Measurements from ENCODE around the gene PEAK1.

The PEAK1 gene

DNA sequence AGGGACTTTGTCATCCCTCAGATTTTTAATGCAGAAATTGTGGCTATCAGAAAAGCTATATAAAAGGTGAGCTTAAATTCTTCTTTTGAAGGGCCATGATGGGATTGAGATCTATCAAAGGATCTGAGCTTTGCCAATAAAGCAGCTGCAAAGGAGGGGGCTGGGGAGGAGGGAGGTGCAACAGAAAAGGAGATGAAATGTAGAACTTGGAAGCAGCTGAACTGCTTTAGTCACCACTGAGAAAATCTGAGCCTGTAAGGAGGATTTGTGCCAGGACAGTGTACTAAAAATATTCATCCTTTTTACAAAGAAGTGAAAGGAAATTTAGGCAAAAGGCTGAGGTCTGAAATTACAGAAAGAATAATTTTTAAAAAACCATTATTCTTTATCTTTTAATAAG is 359.4 kb downstream of the PEAK1 start:
- DNase-seq (ENCODE audit: low read depth), result no peak
- no peak for TF ChIP-seq CTCF (IDR thresholded peaks at IDR 0.05; ENCODE audit: control insufficient read depth, extremely low read depth, insufficient read depth)
- no peak overlapping the region for H3K4me3 ChIP-seq (ENCODE audit: low read depth, low read length)

DNA sequence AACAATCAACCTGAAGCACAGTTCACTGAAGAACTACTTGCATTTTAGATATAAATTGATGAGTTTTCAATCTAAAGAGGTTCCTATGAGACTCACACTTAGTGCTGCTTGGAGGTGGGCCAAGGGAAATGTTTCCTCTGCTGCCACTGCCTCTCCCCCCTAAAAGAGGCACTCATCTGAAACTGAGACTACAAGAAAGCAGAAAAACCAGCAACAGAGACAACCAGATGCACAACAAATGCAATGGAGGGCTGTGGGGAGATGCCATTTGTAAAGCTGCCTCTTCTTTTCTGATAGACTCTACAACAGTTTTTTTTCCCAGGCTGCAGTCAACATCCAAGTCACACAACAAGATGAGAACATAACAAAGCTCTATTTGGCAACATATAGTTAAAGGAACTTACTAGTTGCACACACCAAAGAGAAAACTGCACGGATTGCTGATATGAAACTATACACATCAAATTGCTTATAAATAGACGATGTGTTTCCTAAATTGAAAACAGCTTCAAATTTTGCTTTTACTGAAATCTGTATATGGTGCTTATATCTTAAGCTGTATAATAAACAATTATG is 360.0 kb downstream of the PEAK1 start:
- no peak for TF ChIP-seq CTCF (IDR thresholded peaks at IDR 0.05; ENCODE audit: control insufficient read depth, extremely low read depth, insufficient read depth)
- no peak overlapping the region for H3K4me3 ChIP-seq (ENCODE audit: low read depth, low read length)
- no peak for DNase-seq (ENCODE audit: low read depth)

DNA sequence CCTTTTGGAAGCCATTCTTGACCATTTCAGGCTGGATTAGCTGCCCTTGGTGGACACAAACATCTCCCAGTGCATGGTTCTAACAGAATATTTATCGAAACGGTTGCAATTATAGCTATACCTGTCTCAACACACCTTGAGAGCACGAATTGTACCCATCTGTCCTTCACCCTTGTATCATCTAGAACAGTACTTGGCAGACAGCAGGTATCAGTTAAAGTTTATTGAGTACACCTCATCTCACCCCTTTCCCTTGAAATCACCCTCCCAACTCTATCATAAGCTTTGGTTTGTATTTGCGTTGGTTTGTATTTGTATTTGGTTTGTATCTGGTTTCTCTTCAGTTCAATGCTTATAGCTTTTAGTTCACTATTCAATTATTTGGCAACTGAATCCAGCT is 361.4 kb downstream of the PEAK1 start:
- no peak for DNase-seq (ENCODE audit: low read depth)
- TF ChIP-seq CTCF (IDR thresholded peaks at IDR 0.05; ENCODE audit: control insufficient read depth, extremely low read depth, insufficient read depth), result no peak
- H3K4me3 ChIP-seq (ENCODE audit: low read depth, low read length), result no peak overlapping the region

DNA sequence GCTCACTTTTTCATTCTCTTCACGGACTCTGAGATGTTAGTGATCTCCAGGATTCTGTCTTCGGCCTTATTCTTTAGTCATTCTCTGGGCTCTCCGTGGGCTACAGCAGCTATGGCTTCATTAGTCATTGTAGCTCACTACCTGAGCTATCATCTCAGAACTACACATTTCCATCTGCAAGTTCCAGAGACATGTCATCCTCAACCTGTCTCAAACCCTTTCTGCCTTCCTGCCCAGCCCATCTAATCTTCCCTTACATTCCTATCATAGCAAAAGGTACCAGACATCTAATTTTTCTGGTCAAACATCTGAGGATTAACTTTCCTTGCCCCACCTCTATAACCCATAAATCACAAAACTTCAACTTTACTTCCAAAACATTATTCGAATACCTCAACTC is 362.2 kb downstream of the PEAK1 start:
- no peak for TF ChIP-seq CTCF (IDR thresholded peaks at IDR 0.05; ENCODE audit: control insufficient read depth, extremely low read depth, insufficient read depth)
- H3K4me3 ChIP-seq (ENCODE audit: low read depth, low read length), result no peak overlapping the region
- no peak for DNase-seq (ENCODE audit: low read depth)

DNA sequence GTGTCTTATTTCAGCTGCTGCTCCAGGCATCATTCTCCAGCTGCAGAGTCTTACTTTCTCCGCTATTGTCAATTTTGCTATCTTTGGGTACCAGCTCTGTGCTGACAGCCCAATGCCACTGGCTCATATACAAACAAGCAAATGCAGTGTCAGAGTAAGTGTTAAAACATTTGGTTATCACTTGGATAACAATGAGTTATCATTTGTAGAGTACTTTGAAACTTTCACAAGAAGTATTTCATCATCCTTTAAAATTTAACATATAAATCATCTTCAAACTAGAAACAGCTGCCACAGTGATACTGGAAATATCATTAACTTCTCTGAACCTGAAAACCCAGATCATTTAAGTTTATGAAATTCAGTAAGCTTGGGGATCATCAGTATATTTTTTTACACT is 362.8 kb downstream of the PEAK1 start:
- DNase-seq (ENCODE audit: low read depth), result no peak
- H3K4me3 ChIP-seq (ENCODE audit: low read depth, low read length), result no peak overlapping the region
- no peak for TF ChIP-seq CTCF (IDR thresholded peaks at IDR 0.05; ENCODE audit: control insufficient read depth, extremely low read depth, insufficient read depth)

GRCh38 chr15:77053709-77054108 is 366.2 kb downstream of the PEAK1 start:
- H3K4me3 ChIP-seq (ENCODE audit: low read depth, low read length), result no peak overlapping the region

More at GRCh38 chr15:77053709-77054108, 366.2 kb downstream of the PEAK1 start:
- TF ChIP-seq CTCF (IDR thresholded peaks at IDR 0.05; ENCODE audit: control insufficient read depth, extremely low read depth, insufficient read depth), result no peak
- DNase-seq (ENCODE audit: low read depth), result no peak
